Type B pancreatic cell (in vitro differentiated cells): Measurements from ENCODE around the gene NIM1K. TPM values are rescaled to one million over a fixed set of nuclear protein-coding genes. Genes with fewer than 3 reads are reported as not detected.

Experiments
- DNase-seq: peaks from one replicate; pipeline ENCODE4 v3.0.0; 2021; ENCODE audit warnings: mixed read lengths; ENCODE audit not compliant: unreplicated experiment; ENCODE audit errors: extremely low spot score
- H3K27ac Mint-ChIP-seq: 2 replicates; pipeline ENCODE4 v1.8.0; 2021; ENCODE audit warnings: mild to moderate bottlenecking, mixed read lengths
- H3K27me3 Mint-ChIP-seq: 2 replicates; pipeline ENCODE4 v1.8.0; 2021; ENCODE audit warnings: mixed read lengths
- H3K36me3 Mint-ChIP-seq: 2 replicates; pipeline ENCODE4 v1.8.0; 2021; ENCODE audit warnings: mixed read lengths
- H3K4me1 Mint-ChIP-seq: one replicate; pipeline ENCODE4 v1.8.0; 2021; ENCODE audit warnings: mixed read lengths; ENCODE audit not compliant: unreplicated experiment
- H3K4me3 Mint-ChIP-seq: 2 replicates; pipeline ENCODE4 v1.8.0; 2021; ENCODE audit warnings: mild to moderate bottlenecking, mixed read lengths
- H3K9me3 Mint-ChIP-seq: 2 replicates; pipeline ENCODE4 v1.8.0; 2021; ENCODE audit warnings: mixed read lengths
- total RNA-seq: library from RNA; stranded (reverse); gene quantifications from 2 replicates; pipeline ENCODE4 v1.2.1, GENCODE V29; 2021; ENCODE audit warnings: low replicate concordance
- TF ChIP-seq, protein P1 (sequence below): fragments of 200-600 bp; sonication (generic); conservative IDR thresholded peaks from 2 replicates; pipeline ENCODE4 v1.5.0; 2021; ENCODE audit warnings: antibody characterized with exemption, mild to moderate bottlenecking

The NIM1K gene
- total RNA-seq, 1 donor from 2014 or later, result 0.43 TPM

DNA sequence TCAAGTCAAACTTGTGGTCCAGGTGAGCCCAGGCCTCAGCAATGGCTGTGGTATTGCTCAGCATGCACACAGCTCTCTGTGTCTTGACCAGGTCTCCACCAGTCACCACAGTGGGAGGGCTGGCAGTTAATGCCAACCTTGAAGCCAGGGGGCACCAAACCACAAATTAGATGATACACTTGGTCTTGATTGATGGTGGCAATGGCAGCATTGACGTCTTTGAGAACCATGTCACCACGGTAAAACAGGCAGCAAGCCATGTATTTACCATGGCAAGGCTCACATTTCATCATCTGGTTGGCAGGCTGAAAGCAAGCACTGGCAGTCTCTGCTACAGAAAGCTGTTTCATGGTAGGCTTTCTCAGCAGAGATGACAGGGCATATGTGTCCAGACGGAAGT lies 40.0 kb downstream of the NIM1K start:
- no peak overlapping the region for H3K27ac Mint-ChIP-seq
- H3K4me1 Mint-ChIP-seq, result no peaks in the 10 kb centered on the region
- H3K27me3 Mint-ChIP-seq, result peaks cover 3% of the 10 kb centered on the region
- TF ChIP-seq, protein P1, sequence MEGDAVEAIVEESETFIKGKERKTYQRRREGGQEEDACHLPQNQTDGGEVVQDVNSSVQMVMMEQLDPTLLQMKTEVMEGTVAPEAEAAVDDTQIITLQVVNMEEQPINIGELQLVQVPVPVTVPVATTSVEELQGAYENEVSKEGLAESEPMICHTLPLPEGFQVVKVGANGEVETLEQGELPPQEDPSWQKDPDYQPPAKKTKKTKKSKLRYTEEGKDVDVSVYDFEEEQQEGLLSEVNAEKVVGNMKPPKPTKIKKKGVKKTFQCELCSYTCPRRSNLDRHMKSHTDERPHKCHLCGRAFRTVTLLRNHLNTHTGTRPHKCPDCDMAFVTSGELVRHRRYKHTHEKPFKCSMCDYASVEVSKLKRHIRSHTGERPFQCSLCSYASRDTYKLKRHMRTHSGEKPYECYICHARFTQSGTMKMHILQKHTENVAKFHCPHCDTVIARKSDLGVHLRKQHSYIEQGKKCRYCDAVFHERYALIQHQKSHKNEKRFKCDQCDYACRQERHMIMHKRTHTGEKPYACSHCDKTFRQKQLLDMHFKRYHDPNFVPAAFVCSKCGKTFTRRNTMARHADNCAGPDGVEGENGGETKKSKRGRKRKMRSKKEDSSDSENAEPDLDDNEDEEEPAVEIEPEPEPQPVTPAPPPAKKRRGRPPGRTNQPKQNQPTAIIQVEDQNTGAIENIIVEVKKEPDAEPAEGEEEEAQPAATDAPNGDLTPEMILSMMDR, result no peak
- no peaks in the 10 kb centered on the region for H3K9me3 Mint-ChIP-seq
- no peak for DNase-seq
- H3K36me3 Mint-ChIP-seq, result no peaks in the 10 kb centered on the region
- no peak overlapping the region for H3K4me3 Mint-ChIP-seq

DNA sequence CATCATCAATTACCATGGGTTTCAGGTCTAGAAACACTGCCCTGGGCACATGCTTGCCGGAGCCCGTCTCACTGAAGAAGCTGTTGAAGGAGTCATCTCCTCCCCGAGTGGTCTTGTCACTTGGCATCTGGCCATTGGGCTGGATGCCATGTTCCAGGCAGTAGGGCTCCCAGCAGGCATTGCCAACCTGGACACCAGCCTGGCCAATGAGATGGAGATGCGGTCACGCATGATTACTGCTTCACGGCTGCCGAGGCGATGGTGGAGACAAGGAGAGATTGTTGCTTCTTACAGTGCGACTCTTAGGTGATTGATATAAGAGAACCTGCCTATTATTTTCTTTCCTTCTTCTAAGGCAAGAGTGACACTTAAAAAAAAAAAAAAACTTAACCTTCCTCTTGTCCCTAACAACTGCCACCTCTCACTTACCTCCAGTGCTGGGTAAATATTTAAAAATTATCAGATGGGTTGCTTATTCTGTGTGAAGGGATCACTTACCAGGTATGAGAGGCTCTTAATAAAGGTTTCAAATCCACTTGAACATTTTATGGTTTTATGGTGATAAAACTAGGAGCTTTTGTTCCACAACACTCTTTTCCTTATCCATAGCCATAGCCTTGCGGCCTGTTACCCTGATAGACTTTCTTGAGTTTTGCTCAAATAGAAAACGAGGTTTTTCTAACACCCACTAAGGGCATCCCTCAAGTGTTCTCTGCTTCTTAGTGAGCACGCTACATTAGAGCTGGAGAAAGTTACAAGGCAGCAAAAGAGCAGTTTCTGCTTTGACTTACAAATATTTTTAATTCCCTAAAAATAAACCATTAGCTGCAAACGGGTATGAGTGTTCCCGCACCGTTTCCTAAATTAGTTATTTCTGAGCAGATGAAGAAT lies 41.2 kb downstream of the NIM1K start:
- H3K4me3 Mint-ChIP-seq, result no peak overlapping the region
- TF ChIP-seq, protein P1, result no peak
- H3K4me1 Mint-ChIP-seq, result no peaks in the 10 kb centered on the region
- H3K36me3 Mint-ChIP-seq, result no peaks in the 10 kb centered on the region
- DNase-seq, result no peak
- H3K27me3 Mint-ChIP-seq, result peaks cover 3% of the 10 kb centered on the region
- H3K9me3 Mint-ChIP-seq, result no peaks in the 10 kb centered on the region
- H3K27ac Mint-ChIP-seq, result no peak overlapping the region

DNA sequence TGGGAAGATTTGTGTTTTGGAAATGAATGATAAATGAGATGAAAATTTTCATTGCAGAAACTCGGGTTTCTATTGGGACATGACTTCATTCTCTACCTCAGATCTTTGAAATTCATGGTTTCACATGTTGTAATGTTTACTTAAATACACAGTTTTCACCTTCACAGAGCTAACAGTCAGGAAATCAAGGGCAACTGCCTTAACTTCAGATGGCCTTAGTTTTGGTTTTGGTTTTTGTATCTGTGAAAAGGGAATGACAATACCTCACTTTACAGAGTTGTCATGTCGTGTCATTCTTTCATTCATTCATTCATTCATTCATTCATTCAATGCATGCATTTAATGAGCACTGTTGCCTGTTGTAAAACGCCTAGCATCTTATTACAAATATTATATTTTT lies 41.9 kb downstream of the NIM1K start:
- no peaks in the 10 kb centered on the region for H3K9me3 Mint-ChIP-seq
- no peak overlapping the region for H3K27ac Mint-ChIP-seq
- H3K36me3 Mint-ChIP-seq, result no peaks in the 10 kb centered on the region
- peaks cover 3% of the 10 kb centered on the region for H3K27me3 Mint-ChIP-seq
- DNase-seq, result no peak
- H3K4me3 Mint-ChIP-seq, result no peak overlapping the region
- TF ChIP-seq, protein P1, result no peak
- no peaks in the 10 kb centered on the region for H3K4me1 Mint-ChIP-seq

DNA sequence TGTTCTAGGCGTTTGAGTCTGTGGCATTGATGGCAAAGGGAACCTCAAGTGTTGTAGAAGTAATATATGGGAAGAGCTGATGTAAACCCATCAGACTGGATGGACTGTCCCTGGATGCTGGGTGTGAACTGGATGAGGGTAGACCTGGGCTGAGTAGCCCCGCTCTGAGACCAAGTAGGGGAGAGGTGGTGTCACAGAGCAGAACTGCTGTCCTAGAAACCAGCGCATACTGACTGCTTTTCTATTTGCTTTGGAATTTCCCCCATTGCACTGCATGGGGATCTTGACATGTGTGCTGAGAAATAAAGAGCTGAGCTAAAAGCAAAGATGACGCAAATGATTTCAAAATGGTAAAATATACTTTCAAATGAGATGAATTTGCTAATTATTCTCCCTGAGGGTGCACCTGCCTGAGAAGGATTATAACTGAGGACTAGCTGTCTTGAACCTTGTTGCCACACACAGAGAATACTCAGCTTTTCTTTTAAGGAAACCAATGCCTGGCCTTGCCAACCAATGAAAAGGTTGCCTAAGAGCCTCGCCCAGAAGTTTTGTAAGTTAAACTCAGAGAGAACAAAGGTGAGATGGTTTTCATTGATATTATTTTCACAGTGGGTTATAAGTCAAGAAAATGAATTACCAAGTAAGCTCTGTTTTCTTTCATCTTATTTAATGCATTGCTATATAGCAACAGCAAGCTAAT lies 44.8 kb downstream of the NIM1K start:
- Mint-ChIP-seq H3K27me3 (peaks cover 3% of the 10 kb centered on the region), H3K27ac (no peak overlapping the region), H3K36me3 (no peaks in the 10 kb centered on the region), H3K4me1 (no peaks in the 10 kb centered on the region), H3K4me3 (no peak overlapping the region), H3K9me3 (no peaks in the 10 kb centered on the region)
- TF ChIP-seq, protein P1, result no peak
- no peak for DNase-seq

DNA sequence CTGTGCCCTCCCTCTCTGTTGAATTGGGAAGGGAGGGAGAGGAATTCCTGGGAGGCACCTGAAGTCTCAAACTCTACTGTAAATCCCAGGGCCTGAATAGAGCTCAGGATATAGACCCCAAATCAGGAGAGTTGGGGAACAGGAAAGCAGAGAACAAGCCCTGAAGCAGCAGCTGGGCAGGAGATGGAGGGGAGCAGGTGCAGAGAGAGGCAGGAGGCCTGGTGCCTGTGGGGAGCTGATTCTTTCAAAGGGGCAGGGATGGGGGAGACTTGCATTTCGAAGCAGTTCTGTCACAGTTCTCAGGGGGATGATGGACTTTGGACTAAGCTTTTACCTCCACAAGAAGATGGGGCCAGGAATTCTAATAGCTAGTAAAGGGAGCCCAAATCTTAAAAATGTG lies 50.2 kb downstream of the NIM1K start:
- Mint-ChIP-seq H3K36me3 (no peaks in the 10 kb centered on the region), H3K27ac (no peak overlapping the region), H3K27me3 (peaks cover 12% of the 10 kb centered on the region), H3K4me1 (no peaks in the 10 kb centered on the region), H3K4me3 (no peak overlapping the region), H3K9me3 (no peaks in the 10 kb centered on the region)
- DNase-seq, result no peak
- TF ChIP-seq, protein P1, result no peak
